Fibroblast of mammary gland (primary cell): Measurements from ENCODE around the gene SLC66A2.

Source experiments
- DNase-seq: peaks from one replicate; pipeline ENCODE4 v3.0.0-alpha.2; 2010; ENCODE audit warnings: low read depth
- H3K4me3 ChIP-seq: 2 replicates; pipeline ENCODE4 v1.5.1; 2011; ENCODE audit warnings: low read depth, mild to moderate bottlenecking, low read length, moderate library complexity; ENCODE audit not compliant: control insufficient read depth
- CTCF ChIP-seq: conservative IDR thresholded peaks from 2 replicates; pipeline ENCODE4 v1.5.1; 2011; ENCODE audit warnings: low read depth, low read length, inconsistent platforms; ENCODE audit not compliant: control insufficient read depth, insufficient read depth

Gene SLC66A2

GRCh38 chr18:79905993-79906392 lies 45.5 kb downstream of the SLC66A2 start:
- DNase-seq = no peak
- TF ChIP-seq CTCF = no peak
- no peak overlapping the region for H3K4me3 ChIP-seq

- DNase-seq = peak; percentile 36
- no peak for TF ChIP-seq CTCF
- no peak overlapping the region for H3K4me3 ChIP-seq
Measured at GRCh38 chr18:79905389-79905911, 46.0 kb downstream of the SLC66A2 start.

GRCh38 chr18:79904357-79905147 lies 46.9 kb downstream of the SLC66A2 start:
- no peak for TF ChIP-seq CTCF
- no peak overlapping the region for H3K4me3 ChIP-seq
- no peak for DNase-seq

GRCh38 chr18:79903787-79904356 lies 47.6 kb downstream of the SLC66A2 start:
- H3K4me3 ChIP-seq = no peak overlapping the region
- TF ChIP-seq CTCF = no peak
- no peak for DNase-seq

- DNase-seq = no peak
- H3K4me3 ChIP-seq = no peak overlapping the region
- TF ChIP-seq CTCF = no peak
Measured at GRCh38 chr18:79903071-79903635, 48.3 kb downstream of the SLC66A2 start.

- TF ChIP-seq CTCF = no peak
- no peak overlapping the region for H3K4me3 ChIP-seq
- DNase-seq = no peak
Measured at GRCh38 chr18:79902640-79903039, 48.8 kb downstream of the SLC66A2 start.
